Stimulated activated CD4-positive, alpha-beta T cell treated with anti-CD3 and anti-CD28 coated beads, Interleukin-12 subunit alpha, Interleukin-12 subunit beta, amount 100 ng/mL, for 48 hours (primary cell): ENCODE data around the gene NEUROG2.
"Not testable (repeated sequence)": the region's sequence is repeated elsewhere in the genome, so short reads cannot be mapped to it uniquely, and the experiment has no call there.

Experiments used
- DNase-seq, 3 donors: peaks; one replicate each; pipeline ENCODE4 v3.0.0-alpha.2; 2020; ENCODE audit warnings: low read depth in 2 of 3, low spot score in 1 of 3

NEUROG2 gene

GRCh38 chr4:112492321-112492720, 23.7 kb downstream of the NEUROG2 start:
- no peak for DNase-seq

GRCh38 chr4:112490808-112491207, 25.2 kb downstream of the NEUROG2 start:
- DNase-seq, result not testable (repeated sequence)

GRCh38 chr4:112485930-112486329, 30.1 kb downstream of the NEUROG2 start:
- DNase-seq, result no peak

- no peak for DNase-seq
Observed at GRCh38 chr4:112473985-112474384, 42.0 kb downstream of the NEUROG2 start.

GRCh38 chr4:112472318-112472717, 43.7 kb downstream of the NEUROG2 start:
- no peak for DNase-seq
